ENCODE results near the gene SRCAP.

The SRCAP gene

DNA sequence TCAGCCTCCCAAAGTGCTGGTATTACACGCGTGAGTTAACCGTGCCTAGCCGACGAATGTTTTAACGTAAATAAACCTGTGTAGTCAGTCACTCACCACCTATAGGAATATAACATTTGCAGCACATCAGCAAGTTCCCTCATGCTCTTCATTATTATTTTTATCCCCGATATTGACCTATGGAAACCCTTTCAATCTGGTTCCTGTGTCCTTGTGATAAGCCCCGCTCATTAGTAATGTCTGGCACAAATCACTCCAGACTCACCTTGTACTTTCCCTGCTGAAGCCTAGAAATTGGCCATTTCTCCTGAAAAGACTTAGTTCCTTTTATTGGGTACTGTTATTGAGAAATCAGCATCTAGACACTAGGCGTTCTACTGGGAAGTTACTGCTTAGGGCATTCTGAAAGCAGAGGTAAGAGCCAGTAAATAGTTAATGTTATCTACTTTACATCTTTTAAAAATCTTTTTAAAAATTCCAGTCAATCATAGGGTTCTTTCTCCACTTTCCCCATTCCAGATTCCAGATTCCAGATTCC lies 47.7 kb downstream of the SRCAP start:
- Mint-ChIP-seq H3K4me3 (peak overlapping the region in 1 of 3 experiments; percentile 97), H3K9me3 (no peaks in the 10 kb centered on the region), H3K27ac (no peak overlapping the region), H3K27me3 (ENCODE audit: low read depth) (no peaks in the 10 kb centered on the region), H3K4me1 (no peaks in the 10 kb centered on the region), H3K36me3 (ENCODE audit: low read depth) (peaks cover 29% of the 10 kb centered on the region)
- TF ChIP-seq, protein P1, sequence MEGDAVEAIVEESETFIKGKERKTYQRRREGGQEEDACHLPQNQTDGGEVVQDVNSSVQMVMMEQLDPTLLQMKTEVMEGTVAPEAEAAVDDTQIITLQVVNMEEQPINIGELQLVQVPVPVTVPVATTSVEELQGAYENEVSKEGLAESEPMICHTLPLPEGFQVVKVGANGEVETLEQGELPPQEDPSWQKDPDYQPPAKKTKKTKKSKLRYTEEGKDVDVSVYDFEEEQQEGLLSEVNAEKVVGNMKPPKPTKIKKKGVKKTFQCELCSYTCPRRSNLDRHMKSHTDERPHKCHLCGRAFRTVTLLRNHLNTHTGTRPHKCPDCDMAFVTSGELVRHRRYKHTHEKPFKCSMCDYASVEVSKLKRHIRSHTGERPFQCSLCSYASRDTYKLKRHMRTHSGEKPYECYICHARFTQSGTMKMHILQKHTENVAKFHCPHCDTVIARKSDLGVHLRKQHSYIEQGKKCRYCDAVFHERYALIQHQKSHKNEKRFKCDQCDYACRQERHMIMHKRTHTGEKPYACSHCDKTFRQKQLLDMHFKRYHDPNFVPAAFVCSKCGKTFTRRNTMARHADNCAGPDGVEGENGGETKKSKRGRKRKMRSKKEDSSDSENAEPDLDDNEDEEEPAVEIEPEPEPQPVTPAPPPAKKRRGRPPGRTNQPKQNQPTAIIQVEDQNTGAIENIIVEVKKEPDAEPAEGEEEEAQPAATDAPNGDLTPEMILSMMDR (IDR thresholded peaks at IDR 0.05; ENCODE audit: unreplicated experiment in 3 of 3): no peak

GRCh38 chr16:30747331-30747730 lies 48.4 kb downstream of the SRCAP start:
- no peaks in the 10 kb centered on the region for H3K9me3 Mint-ChIP-seq
- no peaks in the 10 kb centered on the region for H3K27me3 Mint-ChIP-seq (ENCODE audit: low read depth)
- H3K4me3 Mint-ChIP-seq: peak overlapping the region; percentile 95 to 97 (median 96)
- TF ChIP-seq, protein P1 (IDR thresholded peaks at IDR 0.05; ENCODE audit: unreplicated experiment in 3 of 3): no peak
- H3K27ac Mint-ChIP-seq: peak overlapping the region; percentile 10 to 73 (median 23)
- H3K4me1 Mint-ChIP-seq: no peaks in the 10 kb centered on the region
- peaks cover 23% of the 10 kb centered on the region for H3K36me3 Mint-ChIP-seq (ENCODE audit: low read depth)

- no peaks in the 10 kb centered on the region for H3K27me3 Mint-ChIP-seq (ENCODE audit: low read depth)
Measured at GRCh38 chr16:30747799-30748633, 49.0 kb downstream of the SRCAP start, which contains the start of gene PHKG2. Gene PHKG2, plus strand, starts transcription at chr16:30748425. Its CDS starts 396 bp downstream, at chr16:30748821.

DNA sequence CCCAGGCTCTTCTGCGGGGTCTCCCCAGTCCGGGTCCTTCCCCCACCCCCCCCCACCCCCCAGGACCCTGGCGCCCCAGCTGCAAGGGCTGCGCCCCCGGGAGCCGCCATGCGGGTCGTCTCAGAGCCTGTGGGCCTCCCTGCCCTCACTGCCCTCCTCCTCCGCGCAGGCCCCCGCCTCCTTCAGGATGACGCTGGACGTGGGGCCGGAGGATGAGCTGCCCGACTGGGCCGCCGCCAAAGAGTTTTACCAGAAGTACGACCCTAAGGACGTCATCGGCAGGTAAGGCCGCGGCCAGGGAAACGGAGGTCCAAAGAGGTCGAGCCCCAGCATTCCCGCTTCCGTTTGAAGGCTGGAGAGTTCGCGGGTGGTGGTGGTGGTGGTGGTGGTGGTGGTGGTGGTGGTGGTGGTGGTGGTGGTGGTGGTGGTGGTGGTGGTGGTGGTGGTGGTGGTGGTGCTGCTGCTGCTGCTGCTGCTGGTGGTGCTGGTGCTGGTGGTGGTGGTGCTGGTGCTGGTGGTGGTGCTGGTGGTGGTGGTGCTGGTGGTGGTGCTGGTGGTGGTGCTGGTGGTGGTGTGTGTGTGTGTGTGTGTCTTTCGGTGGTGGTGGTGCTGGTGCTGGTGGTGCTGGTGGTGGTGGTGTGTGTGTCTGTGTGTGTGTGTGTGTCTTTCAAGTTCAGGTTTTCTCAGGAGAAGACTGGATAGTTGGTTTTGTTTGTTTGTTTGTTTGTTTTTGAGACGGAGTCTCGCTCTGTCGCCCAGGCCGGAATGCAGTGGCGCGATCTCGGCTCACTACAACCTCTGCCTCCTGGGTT lies 49.9 kb downstream of the SRCAP start:
- Mint-ChIP-seq H3K27ac (peak overlapping the region in 1 of 3 experiments; percentile 23), H3K27me3 (ENCODE audit: low read depth) (no peaks in the 10 kb centered on the region), H3K9me3 (no peaks in the 10 kb centered on the region), H3K36me3 (ENCODE audit: low read depth) (peaks cover 20% of the 10 kb centered on the region), H3K4me1 (no peaks in the 10 kb centered on the region), H3K4me3 (peak overlapping the region; percentile 95 to 97 (median 96))
- TF ChIP-seq, protein P1 (IDR thresholded peaks at IDR 0.05; ENCODE audit: unreplicated experiment in 3 of 3): no peak

More at GRCh38 chr16:30747799-30748633, 49.0 kb downstream of the SRCAP start, which contains the start of gene PHKG2:
- Mint-ChIP-seq H3K36me3 (ENCODE audit: low read depth) (peaks cover 23% of the 10 kb centered on the region), H3K4me1 (no peaks in the 10 kb centered on the region), H3K4me3 (peak within 1 kb of the TSS; percentile 95 to 97 (median 96)), H3K27ac (peak within 1 kb of the TSS; percentile 10 to 73 (median 23)), H3K9me3 (no peaks in the 10 kb centered on the region)
- TF ChIP-seq, protein P1 (IDR thresholded peaks at IDR 0.05; ENCODE audit: unreplicated experiment in 3 of 3): no peak

DNA sequence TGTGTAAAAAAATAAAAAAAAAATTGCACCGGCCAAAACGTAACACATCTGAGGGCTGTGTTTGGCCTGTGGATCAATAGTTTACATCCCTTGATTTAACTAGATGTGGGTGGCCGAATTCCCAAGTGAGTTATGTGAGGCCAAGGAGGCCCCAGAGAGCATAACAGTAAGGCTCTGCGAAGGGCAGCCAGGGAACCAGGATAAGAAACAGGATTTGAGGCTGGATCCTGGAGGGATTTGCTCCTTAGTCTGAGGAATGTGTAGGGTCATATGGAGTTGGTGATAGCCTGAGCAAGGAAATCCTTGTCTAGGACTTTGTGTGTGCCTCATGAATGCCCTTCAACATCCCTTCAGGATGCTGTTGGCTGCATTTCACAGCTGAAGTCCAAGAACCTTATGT lies 51.2 kb downstream of the SRCAP start:
- no peaks in the 10 kb centered on the region for H3K27me3 Mint-ChIP-seq (ENCODE audit: low read depth)
- H3K36me3 Mint-ChIP-seq (ENCODE audit: low read depth): peaks cover 21% of the 10 kb centered on the region
- H3K4me3 Mint-ChIP-seq: peak overlapping the region; percentile 92 to 97 (median 96)
- H3K4me1 Mint-ChIP-seq: no peaks in the 10 kb centered on the region
- H3K9me3 Mint-ChIP-seq: no peaks in the 10 kb centered on the region
- H3K27ac Mint-ChIP-seq: no peak overlapping the region
- TF ChIP-seq, protein P1 (IDR thresholded peaks at IDR 0.05; ENCODE audit: unreplicated experiment in 3 of 3): no peak
